Esophagus squamous epithelium (tissue), 5 donors: Measurements from ENCODE around the gene WDCP. TPM values are rescaled to one million over a fixed set of nuclear protein-coding genes. Genes with fewer than 3 reads are reported as not detected.

ENCODE experiments used
- DNase-seq: peaks from one replicate; lab custom pipeline; 2025; lab: John Stamatoyannopoulos, UW
- H3K27ac ChIP-seq, 4 donors: fragments of 200-600 bp; sonication (generic); one replicate each; pipeline ENCODE4 v1.5.1; 2016 to 2019; ENCODE audit warnings: mild to moderate bottlenecking in 1 of 4
- H3K27me3 ChIP-seq, 4 donors: fragments of 200-600 bp; sonication (generic); 1 replicate in 3 of 4; 2 replicates in 1 of 4; pipeline versions ENCODE4 v1.5.1 to v1.6.0; 2017 to 2021; ENCODE audit warnings: antibody characterized with exemption in 1 of 4
- H3K36me3 ChIP-seq, 3 donors: fragments of 200-600 bp; sonication (generic); one replicate each; pipeline ENCODE4 v1.5.1; 2016 to 2019
- H3K4me1 ChIP-seq, 3 donors: fragments of 200-600 bp; sonication (generic); one replicate each; pipeline ENCODE4 v1.5.1; 2017 to 2019
- H3K4me3 ChIP-seq, 4 donors: fragments of 200-600 bp; sonication (generic); 1 replicate in 3 of 4; 2 replicates in 1 of 4; pipeline ENCODE4 v1.5.1; 2016 to 2019; ENCODE audit warnings: mild to moderate bottlenecking in 2 of 4, moderate library complexity in 1 of 4
- H3K9me3 ChIP-seq, 3 donors: fragments of 200-600 bp; sonication (generic); one replicate each; pipeline ENCODE4 v1.5.1; 2016 to 2019
- POLR2A ChIP-seq, 4 donors: fragments of 450-650 bp; IDR thresholded peaks; one replicate each; pipeline ENCODE4 v1.6.1; 2017; ENCODE audit warnings: antibody characterized with exemption in 4 of 4, mild to moderate bottlenecking in 4 of 4, moderate library complexity in 3 of 4
- WGBS, 2 donors: methylation state at CpG; one replicate each; pipeline ENCODE4 v1.1.5; 2018; 5-methylcytosine and 5-hydroxymethylcytosine counted together
- intact Hi-C: fragments of 100-400 bp; cut with DNase I; formaldehyde crosslinking; loops from one replicate; pipeline ENCODE4 v1.15.0; 2022
- total RNA-seq, 4 donors: library from RNA; depleted of rRNA; stranded (reverse); fragments of >200 nt; gene quantifications; one replicate each; pipeline ENCODE4 v1.1.0, GENCODE V29; 2016
- TF ChIP-seq, protein P1 (sequence below), 6 experiments: fragments of 450-650 bp in 4 of 6; fragments of 200-600 bp in 2 of 6; sonication (generic) in 2 of 6; IDR thresholded peaks; one replicate each; pipeline ENCODE4 v1.5.1; 2016 to 2019; ENCODE audit warnings: antibody characterized with exemption in 6 of 6, mild to moderate bottlenecking in 4 of 6, moderate library complexity in 4 of 6
- donor health status: DM: yes; HTN: yes; CAD: no.

WDCP gene
- total RNA-seq, 4 donors from 2014 or later: 2.8 to 4.9 (median 4.0) TPM

DNA sequence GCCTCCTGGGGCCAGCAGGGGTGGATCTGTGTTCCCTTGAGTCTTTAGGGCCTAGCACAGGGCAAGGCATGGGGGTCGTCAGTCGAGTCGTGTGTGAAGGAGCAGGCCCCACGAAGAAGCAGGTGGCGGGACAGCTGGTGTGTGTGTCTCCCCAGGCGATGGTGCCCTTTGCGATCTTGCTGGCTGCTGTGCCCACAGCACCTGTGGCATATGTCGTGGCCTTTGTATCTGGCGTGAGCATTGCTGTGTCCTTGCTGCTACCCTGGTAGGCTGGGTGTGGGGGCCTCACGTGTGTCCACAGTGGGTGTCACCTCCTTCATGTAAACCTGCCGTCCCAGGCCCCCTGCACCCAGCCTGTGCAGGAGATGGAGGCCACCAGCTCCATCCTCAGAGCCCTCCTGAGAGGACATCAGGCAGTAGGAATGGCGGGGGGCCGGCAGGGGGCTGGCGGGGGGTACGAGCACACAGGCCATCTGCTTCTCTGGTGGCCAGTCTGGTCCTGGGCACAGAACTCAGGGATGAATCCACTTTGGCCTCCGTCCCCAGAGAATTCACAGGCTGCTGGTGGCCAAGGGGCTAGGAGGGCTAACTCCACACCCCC is 24.1 kb downstream of the WDCP start:
- TF ChIP-seq, protein P1, sequence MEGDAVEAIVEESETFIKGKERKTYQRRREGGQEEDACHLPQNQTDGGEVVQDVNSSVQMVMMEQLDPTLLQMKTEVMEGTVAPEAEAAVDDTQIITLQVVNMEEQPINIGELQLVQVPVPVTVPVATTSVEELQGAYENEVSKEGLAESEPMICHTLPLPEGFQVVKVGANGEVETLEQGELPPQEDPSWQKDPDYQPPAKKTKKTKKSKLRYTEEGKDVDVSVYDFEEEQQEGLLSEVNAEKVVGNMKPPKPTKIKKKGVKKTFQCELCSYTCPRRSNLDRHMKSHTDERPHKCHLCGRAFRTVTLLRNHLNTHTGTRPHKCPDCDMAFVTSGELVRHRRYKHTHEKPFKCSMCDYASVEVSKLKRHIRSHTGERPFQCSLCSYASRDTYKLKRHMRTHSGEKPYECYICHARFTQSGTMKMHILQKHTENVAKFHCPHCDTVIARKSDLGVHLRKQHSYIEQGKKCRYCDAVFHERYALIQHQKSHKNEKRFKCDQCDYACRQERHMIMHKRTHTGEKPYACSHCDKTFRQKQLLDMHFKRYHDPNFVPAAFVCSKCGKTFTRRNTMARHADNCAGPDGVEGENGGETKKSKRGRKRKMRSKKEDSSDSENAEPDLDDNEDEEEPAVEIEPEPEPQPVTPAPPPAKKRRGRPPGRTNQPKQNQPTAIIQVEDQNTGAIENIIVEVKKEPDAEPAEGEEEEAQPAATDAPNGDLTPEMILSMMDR (IDR thresholded peaks at IDR 0.05): no peak
- no peak for TF ChIP-seq POLR2A (IDR thresholded peaks at IDR 0.05)
- no peak overlapping the region for H3K4me3 ChIP-seq
- WGBS, 2 donors: 78 to 88% methylated on average over 6 to 12 of the region's 16 CpGs
- H3K36me3 ChIP-seq: peaks cover 0 to 57% (median 0%) of the 10 kb centered on the region in 3 donors
- no peaks in the 10 kb centered on the region for H3K27me3 ChIP-seq
- H3K9me3 ChIP-seq: no peaks in the 10 kb centered on the region
- no peak for DNase-seq
- H3K27ac ChIP-seq: no peak overlapping the region
- H3K4me1 ChIP-seq: no peaks in the 10 kb centered on the region
- intact Hi-C loops: no loop called here

DNA sequence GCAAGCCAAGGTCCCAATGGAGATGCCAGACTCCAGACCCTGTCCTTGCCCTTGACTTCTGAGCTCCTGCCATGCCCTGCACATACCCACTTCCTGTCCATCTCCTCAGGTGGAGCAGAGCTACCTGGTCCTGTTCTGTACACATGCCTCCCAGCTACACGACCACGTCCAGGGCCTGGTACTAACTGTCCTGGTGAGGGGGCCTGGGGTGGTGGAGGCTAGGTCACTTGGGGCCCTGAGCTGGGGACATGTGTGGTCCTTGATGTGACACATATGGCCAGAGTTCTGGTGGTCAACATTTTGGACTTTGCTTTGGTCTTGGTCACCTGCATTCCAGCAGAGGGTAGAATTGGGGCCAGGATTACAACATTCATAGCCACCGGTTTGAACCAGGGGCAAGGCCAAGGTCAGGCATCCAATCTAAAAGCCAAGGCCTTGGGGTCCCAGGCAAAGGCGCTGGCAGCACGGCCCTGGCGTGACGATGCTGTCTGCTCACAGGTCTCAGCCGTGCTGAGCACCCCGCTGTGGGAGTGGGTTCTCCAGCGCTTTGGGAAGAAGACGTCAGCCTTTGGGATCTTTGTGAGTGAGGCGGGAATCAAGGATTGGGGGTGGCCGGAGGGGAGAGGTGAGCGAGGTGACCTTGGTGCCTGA is 24.7 kb downstream of the WDCP start:
- no peaks in the 10 kb centered on the region for H3K9me3 ChIP-seq
- no peaks in the 10 kb centered on the region for H3K27me3 ChIP-seq
- no peak for TF ChIP-seq POLR2A (IDR thresholded peaks at IDR 0.05)
- TF ChIP-seq, protein P1 (IDR thresholded peaks at IDR 0.05): no peak
- H3K4me3 ChIP-seq: no peak overlapping the region
- no peak overlapping the region for H3K27ac ChIP-seq
- intact Hi-C loops: no loop called here
- no peak for DNase-seq
- H3K4me1 ChIP-seq: no peaks in the 10 kb centered on the region
- 95% methylated on average over 8 to 12 of the region's 14 CpGs for WGBS, 2 donors
- H3K36me3 ChIP-seq: peaks cover 0 to 51% (median 0%) of the 10 kb centered on the region in 3 donors

DNA sequence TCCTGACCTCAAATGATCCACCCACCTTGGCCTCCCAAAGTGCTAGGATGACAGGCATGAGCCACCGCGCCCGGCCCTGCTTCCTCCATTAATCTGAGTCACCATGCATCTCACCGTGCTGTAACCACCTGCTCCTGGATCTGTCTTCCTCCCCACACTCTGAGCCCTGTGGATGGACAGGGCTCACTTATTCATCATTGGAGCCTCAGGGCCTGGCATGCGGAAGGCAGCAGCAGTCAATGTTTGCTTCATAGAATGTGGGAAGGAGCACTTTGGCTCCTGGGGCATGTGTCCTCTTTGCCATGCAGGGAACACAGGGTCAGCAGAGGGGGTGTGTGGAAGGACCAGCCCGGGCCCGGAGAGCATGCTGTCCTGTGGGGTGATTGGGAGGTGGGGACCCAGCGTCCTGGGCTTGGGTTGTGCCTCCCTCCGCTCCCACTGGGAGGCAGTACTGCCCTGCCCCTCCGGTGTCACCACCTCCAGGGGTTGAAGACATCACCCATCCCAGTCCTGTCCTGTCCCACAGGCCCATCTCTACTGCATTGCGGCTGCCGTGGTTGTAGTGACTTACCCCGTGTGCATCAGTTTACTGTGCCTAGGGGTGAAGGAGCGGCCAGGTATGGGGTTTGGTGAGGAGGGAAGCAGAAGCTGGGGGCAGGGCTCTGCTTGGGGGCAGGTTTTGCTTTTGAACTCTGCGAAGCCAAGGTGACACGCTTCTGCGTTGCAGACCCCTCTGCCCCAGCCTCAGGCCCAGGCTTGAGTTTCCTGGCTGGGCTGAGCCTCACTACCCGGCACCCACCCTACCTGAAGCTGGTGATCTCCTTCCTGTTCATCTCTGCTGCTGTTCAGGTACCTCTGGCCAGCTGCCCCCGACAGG is 25.8 kb downstream of the WDCP start:
- Histone ChIP-seq H3K27me3 (no peaks in the 10 kb centered on the region), H3K4me1 (no peaks in the 10 kb centered on the region), H3K36me3 (peaks cover 0 to 40% (median 0%) of the 10 kb centered on the region in 3 donors), H3K9me3 (no peaks in the 10 kb centered on the region), H3K4me3 (no peak overlapping the region), H3K27ac (no peak overlapping the region)
- intact Hi-C loops: no loop called here
- DNase-seq: no peak
- WGBS, 2 donors: 70 to 84% methylated on average over 6 to 9 of the region's 19 CpGs
- TF ChIP-seq, protein P1 (IDR thresholded peaks at IDR 0.05): peak in 2 of 6 experiments; percentile 7 to 31
- no peak for TF ChIP-seq POLR2A (IDR thresholded peaks at IDR 0.05)

DNA sequence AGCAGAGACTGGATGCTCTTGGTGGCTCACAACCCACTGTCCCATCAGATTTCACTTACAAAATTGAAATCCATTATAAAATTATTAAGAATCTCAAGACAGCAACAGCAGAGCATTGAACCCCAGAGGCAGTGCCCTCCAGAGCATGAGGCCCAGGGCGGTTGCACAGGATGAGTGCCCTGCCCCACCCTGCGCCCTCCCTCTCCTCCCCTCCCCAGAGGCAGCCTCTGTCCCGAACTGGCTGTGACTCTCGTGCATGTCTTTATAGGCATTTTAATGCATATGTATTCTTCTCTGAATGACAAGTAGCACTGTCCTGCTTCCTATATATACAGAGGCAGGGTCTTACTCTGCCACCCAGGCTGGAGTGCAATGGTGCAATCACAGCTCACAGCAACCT is 26.9 kb downstream of the WDCP start:
- Histone ChIP-seq H3K27ac (no peak overlapping the region), H3K9me3 (no peaks in the 10 kb centered on the region), H3K4me1 (no peaks in the 10 kb centered on the region), H3K27me3 (no peaks in the 10 kb centered on the region), H3K36me3 (peaks cover 0 to 29% (median 0%) of the 10 kb centered on the region in 3 donors), H3K4me3 (no peak overlapping the region)
- WGBS, 2 donors: 79 to 83% methylated on average over 3 to 4 of the region's 4 CpGs
- intact Hi-C loops: no loop called here
- no peak for DNase-seq
- no peak for TF ChIP-seq POLR2A (IDR thresholded peaks at IDR 0.05)
- TF ChIP-seq, protein P1 (IDR thresholded peaks at IDR 0.05): no peak
